Stimulated activated CD8-positive, alpha-beta memory T cell treated with anti-CD3 and anti-CD28 coated beads, Interleukin-12 subunit alpha, Interleukin-12 subunit beta, amount 100 ng/mL, for 1 hour (primary cell): Measurements from ENCODE around the gene PRKCA.
"Not testable (repeated sequence)": the region's sequence is repeated elsewhere in the genome, so short reads cannot be mapped to it uniquely, and the experiment has no call there.

ENCODE experiments used
- DNase-seq: peaks from one replicate; pipeline ENCODE4 v3.0.0-alpha.2; 2020; ENCODE audit warnings: low read depth

The PRKCA gene

DNA sequence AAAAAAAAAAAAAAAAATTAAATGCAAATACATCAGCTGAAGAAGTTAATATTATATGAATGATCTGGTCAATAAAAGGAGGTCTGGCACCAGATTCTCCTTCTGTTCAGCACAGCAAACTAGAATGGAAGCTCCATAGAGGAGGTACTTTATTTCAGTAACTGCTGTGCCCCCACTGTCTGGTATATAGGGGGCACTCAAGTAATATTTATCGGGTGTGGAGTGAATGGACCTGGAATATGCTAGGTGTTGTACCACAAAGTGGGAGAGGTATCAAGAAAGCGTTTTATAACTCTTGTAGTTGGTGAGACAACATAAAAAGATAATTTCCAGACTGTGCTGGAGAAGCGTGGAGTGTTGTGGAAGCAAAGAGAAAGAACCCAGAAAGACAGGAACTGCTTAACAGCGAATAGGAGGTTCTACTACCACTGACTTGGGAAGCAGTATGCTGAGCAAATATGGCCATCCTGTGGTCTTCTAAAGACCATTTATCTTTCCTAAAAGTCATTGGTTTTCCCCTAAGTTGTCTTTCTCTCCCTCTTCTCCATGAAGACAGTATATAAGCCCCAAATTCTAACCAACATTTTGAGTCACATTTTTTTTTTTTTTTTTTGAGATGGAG is 12.2 kb upstream of the PRKCA start:
- DNase-seq: no peak

DNA sequence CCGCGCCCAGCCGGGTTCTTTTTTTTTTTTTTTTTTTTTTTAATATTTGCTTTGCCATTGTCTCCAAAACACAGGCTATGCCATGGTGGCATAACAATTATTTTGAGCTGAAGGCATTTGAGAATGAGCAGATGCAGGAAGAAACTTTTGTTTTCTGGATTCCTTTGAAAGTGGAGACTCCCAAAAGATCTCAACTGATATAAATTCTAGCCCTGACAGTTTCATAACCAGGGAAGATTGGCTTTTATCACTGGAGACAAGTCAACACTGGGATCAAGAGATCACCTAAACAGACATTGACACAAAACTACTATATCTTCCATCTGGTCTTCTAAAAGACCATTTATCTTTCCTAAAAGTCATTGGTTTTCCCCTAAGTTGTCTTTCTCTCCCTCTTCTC is 10.1 kb upstream of the PRKCA start:
- DNase-seq: no peak

DNA sequence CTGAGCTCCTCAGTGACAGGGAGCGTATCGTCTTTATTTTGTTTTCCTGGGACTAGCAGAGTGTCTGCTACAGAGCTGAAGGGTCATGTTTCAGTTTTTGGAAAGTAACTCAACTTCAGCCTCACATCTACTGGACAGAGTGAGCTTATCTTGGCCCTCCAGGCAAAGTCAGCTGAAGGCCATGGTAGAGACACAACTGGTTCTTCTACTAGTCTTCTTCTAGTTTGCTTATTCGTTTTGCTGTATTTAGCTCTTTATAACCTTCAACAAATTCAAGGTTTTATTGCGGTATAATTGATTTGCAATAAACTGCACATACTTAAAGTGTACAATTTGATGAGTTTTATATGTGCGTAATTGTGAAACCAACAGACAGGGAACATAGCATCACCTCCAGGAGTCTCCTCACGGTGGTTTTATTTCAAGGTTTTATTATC is 6.1 kb upstream of the PRKCA start:
- no peak for DNase-seq

DNA sequence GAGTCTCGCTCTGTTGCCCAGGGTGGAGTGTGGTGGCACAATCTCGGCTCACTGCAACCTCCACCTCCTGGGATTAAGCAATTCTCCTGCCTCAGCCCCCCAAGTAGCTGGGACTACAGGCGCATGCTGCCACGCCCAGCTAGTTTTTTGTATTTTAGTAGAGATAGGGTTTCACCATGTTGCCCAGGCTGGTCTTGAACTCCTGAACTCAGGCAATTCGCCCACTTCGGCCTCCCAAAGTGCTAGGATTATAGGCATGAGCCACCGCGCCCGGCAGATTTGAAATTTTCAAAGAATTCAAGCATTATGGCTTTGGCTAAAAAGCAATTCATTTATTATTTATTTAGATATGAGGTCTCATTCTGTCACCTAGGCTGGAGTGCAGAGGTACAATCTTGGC is 5.0 kb upstream of the PRKCA start:
- not testable (repeated sequence) for DNase-seq

DNA sequence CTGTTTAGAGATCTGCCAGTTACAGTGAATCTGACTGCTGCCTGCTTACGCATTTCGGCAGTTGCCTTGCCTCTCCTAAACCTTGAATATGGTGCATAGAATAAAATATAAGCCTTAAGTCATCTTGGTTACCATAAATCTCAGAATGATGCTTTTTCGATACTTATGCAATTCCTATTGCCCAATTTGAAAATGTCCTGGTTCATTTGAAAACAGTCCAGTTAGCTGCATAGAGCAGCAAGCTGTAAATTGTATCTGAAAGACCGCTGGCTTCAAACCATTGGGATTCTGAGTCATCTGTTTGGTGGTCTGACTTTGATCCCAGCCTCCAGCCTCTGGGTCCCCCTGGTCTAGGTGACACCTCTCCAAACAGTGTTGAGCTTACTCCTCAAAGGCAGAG is 2.7 kb upstream of the PRKCA start:
- DNase-seq: no peak

DNA sequence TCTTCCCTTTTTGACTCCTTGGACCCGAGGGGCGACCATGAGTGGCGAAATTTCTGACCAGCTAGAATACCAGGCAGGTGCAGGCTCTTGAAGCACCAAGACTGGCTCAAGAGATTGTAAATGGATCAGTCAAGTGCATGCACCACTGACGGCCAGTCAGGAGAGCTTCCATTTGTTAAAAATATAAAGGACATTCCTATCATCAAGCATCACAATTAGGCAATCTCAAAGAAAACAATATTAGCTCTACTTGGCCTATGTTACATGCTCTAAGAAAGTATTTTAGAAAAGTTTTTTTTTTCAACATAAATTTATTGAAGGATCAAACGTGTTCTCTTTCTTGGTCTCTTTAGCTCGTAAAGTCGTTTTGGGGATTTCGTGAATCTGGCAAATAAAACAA is 1.5 kb upstream of the PRKCA start:
- DNase-seq: no peak

DNA sequence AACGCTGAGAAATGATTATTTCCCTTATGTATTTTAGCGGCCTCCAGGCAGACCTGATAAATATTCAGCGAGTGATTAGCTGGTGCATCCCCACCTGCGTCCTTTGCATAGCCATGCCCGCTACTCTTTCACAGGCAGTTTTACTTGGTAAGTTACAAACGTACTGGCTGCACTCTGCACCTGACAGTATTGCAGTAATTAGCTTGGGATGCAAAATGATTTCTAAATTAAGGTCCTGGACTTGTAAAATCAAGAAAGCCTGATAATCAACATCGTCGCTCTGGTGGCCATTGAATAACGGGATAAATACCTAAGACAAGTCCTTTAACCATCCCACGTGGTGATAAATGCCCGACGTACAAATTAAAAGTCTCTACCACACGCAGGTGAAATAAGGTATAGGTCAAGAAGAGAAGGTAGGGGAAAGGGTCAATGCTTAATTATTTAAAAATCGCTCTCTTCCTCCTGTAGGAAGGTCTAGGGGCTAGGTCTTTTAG is 998 bp upstream of the PRKCA start:
- no peak for DNase-seq

DNA sequence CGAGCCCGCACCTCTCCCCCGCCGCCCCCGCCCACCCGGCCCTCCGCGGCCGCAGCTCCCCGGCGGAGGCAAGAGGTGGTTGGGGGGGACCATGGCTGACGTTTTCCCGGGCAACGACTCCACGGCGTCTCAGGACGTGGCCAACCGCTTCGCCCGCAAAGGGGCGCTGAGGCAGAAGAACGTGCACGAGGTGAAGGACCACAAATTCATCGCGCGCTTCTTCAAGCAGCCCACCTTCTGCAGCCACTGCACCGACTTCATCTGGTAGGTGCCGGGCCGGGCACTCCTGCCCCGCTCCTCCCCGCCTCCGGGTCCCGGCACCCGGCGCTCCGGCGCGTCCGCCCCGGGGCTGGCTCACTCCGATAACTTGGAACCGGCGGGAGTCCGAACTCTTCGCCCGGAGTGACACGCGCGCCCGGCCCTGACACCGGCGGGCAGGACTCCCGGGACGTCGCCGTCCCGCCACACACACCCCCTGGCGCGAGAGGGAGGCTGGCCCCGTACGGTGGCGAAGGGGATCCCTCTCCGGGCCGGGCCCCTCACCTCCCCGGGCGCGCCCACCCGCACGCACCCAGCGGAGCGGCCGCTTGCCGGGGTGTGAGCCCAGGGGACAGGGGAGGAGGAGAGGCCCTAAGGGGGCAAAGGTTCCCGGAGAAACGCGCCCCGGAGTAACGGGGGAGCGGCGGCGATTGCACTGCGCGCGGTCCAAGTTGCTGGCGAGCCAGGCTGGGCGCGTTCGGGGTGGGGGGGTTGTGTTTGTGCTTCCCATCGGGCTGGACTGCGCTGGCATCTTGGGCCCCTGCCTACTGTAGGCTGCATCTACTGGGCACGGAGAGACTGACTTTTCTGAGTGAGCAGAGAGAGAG is 581 bp downstream of the PRKCA start:
- no peak for DNase-seq

DNA sequence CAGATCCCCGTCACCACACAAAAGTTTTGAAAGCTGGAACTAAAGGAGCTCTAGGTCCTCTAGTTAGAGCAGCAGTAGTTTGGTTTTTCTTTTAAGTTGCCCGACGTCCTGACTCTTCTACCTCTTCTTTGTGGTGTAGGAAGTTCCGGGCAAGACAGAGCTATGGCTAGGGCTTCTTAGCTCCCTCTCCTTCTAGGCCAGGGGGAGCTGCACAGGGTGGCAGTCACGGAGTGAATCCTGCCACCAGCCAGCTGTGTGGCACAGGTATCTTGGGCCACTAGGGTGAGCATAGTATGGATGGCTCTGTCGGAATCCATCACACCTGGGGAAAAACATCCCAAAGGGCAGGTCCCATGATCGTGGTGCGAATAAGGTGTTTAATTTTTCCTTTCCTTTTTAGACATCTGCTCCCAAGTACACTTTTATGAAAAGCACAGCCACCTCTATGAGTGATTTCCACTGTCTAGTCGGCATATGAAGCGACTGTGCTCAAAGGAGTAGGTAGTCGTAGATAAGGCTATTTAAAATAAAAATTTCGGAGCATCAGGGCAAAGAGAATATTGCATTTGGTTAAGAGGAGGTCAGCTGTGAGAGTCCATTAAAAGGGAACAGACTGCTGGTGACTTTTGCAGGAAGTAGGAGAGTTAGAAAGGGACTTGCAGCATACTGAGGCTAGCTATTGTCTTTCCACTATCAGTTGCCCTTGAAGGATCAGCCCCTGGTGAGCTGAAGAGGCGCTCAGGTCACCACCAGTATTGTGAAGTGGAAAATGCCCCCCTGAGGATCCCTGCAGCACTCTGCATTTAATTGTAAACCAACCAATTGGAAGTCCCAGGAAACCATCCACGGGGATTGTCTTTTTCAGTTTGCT is 2.1 kb downstream of the PRKCA start:
- DNase-seq: no peak

DNA sequence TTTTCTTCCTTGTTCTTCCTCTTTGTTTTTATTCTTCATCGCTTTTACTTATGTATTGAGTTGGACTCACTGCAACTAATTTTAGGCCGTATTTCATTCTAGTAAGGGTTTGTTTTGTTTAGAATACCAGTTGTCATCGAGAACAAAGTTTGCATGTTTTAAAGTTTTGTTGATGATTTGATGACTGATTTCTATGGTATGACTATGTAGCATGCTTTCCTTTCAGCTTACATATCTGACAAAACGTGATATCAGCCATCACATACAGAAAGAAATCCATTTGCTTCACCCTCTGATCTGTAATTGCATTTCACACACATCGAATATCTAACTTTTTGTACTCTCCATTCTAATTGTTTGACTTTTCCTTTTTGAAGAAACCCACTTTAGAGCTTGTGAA is 4.0 kb downstream of the PRKCA start:
- DNase-seq: no peak

DNA sequence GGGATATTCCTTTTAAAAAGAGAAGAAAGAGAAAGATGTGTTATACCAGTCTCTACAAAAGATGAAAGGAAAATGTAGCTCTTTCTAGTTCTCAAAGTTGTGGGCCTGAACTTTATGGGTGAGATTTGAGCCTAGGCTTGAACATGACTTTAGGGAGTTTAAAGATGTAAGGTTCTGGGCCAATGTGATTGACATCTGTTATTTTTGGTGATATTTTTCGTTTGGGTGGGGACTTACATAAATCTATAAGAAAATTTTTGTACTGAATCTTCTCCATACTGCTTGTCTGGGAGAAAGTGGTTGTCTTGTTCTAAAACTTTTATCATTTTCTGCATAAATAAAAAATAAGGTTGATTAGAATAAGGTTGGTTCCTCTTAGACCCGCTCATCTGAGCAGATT is 4.8 kb downstream of the PRKCA start:
- no peak for DNase-seq

DNA sequence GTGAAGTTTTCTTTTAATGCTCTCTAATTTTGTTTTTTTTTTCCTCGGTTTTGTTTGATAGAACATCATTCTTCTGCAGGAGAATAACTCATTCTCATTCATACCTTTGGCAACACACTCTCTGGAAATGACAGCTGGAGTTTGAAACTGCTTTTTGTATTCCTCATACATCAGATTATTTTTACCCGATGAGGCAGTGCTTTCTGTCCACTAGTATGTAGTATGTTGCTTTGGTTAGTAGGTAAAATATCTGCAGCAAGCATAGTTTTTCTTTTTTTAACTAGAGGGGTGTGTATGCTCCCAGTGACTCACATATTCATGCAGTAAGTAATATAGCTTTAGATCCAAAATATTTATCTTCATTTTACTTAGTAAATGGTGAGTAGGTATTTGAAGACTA is 6.4 kb downstream of the PRKCA start:
- no peak for DNase-seq

DNA sequence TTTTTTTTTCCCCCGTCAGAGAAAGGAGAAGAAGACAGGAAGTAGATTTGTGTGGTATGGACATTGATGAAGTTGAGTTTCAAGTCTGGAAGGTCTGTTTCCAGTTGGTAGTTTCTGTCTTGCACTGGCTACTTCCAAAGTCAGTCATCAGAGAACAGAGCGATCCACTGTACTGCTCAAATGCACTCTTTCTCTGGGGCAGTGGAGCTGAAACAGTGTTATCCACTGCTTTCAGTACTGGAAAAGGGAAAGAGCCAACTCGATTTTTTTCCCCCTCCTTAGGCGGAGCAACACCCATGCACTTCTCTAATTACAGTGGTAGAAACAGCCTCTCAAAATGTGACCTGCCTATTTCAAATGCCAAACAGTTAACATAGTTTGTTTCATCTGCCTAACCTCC is 7.4 kb downstream of the PRKCA start:
- DNase-seq: no peak

DNA sequence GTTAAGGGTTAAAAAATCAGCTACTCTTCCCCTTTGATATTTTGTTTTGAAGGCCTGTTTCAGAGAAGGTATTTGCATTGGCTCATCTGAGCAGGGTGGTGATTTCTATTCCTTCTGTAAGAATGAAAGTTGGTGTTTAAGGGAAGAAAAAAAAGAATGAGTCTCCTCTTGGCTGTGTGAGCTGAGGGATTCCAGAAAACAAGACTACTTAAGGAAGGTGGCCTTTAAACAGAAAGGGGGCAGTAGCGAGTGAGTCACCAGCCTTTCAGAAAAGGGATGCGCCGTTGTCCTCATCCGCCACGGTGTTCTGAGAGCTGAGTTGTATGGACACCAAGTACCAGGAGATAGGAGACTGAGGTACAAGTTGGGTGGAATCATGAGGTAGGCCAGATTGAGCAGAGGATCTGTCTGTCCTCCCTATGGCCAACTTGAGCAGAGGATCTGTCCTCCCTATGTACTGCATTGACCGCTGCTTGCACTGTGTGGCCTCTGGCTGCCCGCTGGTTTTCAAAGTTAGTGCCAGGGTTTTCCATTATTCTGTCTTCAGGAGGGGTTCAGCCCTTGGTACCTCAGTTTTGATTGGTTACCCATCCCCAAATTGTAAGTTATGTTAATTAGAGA is 8.2 kb downstream of the PRKCA start:
- no peak for DNase-seq

DNA sequence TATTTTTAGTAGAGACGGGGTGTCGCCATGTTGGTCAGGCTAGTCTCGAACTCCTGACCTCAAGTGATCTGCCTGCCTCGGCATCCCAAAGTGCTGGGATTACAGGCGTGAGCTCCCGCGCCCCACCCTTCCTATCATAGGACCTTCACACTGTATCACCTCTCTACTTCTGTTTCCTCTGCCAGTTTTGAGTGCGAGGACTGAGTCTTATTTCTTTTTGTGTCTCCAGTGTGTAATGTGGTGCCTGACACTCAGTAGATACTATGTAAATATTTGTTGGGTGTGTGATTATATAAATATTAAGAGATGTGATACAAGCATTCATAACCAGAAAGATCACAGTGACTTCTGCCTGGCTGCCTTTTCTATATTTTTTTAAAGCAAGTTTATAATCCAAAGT is 10.5 kb downstream of the PRKCA start:
- DNase-seq: no peak

DNA sequence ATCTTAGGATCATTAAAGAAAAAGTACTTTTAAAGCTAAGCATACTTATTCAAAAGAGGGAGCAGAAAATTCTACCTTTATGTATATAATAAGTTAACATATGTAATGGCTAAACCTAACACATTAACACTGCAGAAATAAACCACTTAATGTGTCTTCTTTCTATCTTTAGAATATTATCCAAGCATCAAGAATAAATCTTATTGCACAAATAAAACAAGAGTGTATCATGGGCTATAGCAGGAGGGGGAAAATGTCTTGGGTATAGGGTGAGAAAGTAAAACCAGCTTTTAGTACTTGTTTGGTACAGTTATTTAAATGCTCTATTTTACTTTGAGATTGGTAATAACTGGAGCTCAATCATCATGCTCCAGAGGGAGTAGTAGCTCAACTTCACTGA is 10.9 kb downstream of the PRKCA start:
- DNase-seq: no peak

DNA sequence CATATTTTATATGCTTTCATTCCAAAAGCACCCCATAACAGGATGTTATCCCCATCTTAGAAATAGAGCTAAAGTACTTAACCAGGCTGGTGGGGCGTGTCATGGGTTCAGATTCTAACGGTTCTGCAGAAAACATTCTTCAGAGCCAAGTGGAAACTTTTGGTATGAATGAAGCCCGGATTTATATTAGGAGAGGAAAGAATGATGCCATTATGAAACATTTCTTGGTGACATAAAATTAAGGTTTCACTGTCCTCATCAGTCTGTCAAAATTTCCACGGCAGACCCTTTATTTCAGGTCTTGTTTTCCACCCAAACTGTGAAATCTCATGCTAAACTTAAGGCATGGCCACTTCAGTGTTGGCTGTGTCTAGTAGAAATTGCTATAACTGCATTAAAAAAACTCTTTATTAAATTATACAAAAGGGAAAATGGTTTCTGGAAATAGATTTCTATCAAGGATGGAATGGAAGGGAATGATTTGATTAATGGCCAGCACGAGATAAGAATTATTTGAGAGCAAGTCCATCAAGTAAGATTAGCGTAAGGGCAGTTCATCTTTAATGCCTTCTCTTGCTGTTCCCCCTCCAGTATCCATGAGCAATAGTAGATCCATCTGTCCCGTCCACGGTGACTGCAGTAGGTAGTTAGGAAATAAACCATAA is 11.7 kb downstream of the PRKCA start:
- no peak for DNase-seq

DNA sequence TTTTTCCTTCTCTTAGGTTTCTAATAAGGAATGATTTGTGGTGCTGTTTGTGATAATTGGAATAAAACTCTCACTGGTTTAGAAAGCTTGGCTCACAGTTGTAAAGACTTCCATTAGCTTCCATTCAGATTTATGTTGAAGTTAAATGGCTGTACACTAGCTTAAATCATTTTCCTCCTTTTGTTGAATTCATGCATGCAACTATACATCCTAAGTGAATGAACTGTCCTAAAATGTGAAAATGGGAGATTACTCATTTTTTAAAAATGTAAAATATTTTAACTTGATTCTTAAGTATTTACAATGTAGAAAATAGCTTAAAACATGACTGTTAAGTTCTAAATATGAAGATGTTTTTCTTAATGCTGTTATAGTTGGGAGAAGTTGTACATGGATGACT is 15.2 kb downstream of the PRKCA start:
- no peak for DNase-seq

DNA sequence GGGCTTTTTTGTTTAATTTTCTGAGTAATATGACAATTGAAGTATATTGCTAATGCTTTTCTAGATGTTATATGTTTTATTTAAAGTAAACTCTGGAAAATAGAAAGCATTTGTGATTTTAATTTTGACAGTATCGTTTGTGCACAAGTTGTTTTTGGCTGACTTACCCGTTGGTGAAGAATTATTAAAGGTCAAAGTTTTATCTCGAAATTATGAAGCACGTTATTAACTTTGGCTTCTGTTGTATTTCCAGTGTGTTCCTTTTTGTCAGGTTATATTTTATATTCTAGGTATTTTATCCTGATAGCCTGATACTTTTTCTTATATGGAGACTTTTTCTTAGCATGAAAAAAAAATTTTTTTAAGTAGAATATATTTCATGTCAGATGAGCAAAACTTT is 16.8 kb downstream of the PRKCA start:
- DNase-seq: no peak

DNA sequence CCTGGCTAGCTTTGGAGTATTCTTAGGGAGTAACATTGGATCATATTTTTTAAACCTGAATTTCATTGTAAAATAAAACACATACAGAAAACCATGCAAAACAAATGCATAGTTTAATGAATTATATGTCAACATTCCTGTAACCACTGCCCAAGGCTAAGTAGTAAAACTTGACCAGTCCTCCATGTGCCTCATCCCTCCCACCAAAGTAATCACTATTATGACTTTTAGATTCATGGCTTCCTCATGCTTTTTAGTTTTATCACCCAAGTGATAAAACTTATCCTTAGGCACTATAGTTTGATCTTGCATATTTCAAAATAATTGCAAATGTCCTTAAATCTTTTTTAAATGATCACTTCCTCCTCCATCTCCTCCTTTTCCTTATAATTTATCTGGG is 20.4 kb downstream of the PRKCA start:
- DNase-seq: no peak

DNA sequence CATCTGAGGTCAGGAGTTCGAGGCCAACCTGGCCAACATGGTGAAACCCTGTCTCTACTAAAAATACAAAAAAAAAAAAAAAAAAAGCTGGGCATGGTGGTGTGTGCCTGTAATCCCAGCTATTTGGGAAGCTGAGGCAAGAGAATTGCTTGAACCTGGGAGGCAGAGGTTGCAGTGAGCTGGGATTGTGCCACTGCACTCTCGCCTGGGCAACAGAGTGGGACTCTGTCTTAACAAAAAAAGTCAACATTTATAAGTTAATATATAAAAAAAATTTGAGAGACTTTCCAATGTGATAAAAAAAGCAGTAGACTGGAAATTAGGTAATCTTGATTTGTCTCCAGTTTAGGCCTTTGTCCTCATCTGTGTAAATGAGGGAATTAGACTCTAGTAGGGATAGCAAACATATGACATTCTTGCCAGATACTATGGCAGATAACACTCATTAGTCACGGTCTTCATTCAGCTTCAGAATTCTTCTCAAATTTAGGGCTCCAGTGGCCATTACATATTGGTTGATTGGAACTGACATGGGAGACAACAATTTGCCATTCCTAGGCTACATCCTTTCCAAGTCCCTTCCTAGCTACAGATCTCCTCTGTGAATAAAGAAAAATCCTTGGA is 22.1 kb downstream of the PRKCA start:
- DNase-seq: not testable (repeated sequence)
